ENCODE measurements around the gene RASA3.

DNA sequence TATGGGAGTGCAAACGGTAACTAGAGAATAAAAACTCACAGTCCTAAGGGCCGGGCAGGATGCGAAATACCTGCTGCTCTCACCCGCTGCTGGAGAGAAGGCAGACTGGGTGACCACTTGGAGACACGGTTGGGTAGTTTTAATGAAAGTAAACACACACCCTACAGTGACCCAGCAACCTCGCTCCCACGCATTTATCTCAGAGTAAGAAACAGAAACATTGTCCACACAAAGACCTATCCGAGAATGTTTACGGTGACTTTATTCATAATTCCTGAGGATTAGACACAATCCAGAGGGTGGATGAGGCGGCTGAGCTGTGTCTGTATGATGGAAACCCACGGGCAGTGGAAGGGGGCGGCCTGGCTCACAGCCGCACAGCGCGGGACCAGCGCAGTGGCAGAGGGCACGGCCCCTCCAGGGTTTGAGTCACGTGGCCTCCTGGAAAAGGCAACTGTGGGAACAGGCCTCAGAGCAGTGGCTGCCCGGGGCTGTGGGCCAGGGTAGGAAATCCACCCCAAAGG lies 85.0 kb downstream of the RASA3 start:
- TF ChIP-seq, protein P1, sequence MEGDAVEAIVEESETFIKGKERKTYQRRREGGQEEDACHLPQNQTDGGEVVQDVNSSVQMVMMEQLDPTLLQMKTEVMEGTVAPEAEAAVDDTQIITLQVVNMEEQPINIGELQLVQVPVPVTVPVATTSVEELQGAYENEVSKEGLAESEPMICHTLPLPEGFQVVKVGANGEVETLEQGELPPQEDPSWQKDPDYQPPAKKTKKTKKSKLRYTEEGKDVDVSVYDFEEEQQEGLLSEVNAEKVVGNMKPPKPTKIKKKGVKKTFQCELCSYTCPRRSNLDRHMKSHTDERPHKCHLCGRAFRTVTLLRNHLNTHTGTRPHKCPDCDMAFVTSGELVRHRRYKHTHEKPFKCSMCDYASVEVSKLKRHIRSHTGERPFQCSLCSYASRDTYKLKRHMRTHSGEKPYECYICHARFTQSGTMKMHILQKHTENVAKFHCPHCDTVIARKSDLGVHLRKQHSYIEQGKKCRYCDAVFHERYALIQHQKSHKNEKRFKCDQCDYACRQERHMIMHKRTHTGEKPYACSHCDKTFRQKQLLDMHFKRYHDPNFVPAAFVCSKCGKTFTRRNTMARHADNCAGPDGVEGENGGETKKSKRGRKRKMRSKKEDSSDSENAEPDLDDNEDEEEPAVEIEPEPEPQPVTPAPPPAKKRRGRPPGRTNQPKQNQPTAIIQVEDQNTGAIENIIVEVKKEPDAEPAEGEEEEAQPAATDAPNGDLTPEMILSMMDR (IDR thresholded peaks at IDR 0.05; ENCODE audit: control extremely low read depth in 1 of 3, insufficient read depth in 1 of 3, low read depth in 1 of 3, low read length in 3 of 3): no peak
- TF ChIP-seq, protein P2, sequence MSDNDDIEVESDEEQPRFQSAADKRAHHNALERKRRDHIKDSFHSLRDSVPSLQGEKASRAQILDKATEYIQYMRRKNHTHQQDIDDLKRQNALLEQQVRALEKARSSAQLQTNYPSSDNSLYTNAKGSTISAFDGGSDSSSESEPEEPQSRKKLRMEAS (IDR thresholded peaks at IDR 0.05): no peak
- TF ChIP-seq POLR2AphosphoS5 (IDR thresholded peaks at IDR 0.05; ENCODE audit: low read depth, low read length) (no peak), POLR2A (IDR thresholded peaks at IDR 0.05; ENCODE audit: control extremely low read depth in 1 of 2, low read depth in 2 of 2, low read length in 2 of 2) (no peak)
- TF ChIP-seq, protein P3, sequence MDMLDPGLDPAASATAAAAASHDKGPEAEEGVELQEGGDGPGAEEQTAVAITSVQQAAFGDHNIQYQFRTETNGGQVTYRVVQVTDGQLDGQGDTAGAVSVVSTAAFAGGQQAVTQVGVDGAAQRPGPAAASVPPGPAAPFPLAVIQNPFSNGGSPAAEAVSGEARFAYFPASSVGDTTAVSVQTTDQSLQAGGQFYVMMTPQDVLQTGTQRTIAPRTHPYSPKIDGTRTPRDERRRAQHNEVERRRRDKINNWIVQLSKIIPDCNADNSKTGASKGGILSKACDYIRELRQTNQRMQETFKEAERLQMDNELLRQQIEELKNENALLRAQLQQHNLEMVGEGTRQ (IDR thresholded peaks at IDR 0.05; ENCODE audit: low read length): no peak
